ENCODE results near the gene CSNK1D.
A peak's percentile ranks its signal among the peaks of the same experiment; 100 is the strongest.

CSNK1D gene

DNA sequence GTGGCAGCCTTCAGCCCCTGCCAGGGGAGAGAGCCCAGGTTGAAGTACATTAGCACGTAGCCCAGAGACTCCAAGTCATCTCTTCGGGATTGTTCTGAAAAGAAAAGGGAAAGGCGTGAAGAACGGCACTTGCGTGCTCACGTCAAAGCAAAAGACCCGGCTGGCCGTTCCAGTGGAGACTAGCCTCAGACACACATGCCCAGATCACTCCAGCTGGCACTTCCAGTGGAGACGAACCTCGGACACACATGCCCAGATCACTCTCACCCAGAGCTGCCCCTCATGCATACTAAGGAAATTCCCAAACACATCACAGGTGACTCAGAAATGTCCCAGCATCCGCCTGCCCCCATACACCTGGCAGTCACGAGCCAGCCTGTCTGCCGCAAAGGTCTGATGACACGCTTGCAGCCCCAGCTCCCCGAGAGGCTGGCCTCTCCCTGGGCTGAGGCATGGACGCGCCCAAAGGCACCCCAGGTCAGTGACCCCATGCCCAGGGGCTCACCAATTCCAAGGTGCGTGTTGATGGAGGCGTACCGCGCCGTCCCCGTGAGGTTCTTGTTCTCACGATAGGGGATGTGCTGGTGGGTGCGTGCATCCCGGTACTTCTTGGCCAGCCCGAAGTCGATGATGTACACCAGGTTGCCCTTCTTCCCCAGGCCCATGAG, 20.9 kb downstream of the CSNK1D start:
- ChIA-PET POLR2A (ENCODE audit: low non-redundant PET) (no interaction called here), CTCF (no interaction called here)
- H3K27ac ChIP-seq = peak overlapping the region; percentile 99

DNA sequence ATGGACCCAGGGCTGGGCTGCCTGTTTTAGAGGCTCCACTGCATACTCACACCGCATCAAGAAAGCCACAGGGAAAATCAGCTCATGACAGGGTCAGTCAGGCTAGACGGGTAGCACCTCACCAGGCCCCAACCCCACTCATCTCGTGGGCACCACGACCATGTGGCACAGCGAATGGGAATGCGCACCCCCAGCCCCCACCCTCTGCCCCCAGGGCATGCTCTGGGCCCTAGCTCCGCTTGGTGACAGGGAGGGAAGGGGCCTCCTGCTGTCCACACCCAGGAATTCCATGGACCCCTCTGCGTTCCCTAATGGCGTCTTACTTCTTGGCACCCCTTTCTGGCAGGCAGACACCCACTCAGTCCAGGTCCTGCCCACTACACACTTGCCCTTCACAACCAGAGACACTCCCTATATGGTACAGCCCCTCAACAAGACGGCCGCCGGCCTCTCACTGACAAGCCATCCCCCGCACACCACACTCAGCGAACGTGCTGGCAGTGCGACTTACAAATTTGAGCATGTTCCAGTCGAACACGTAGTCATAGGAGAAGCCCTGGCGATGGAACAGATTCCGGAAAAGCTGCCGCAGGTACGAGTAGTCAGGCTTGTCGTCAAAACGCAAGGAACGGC, 22.5 kb downstream of the CSNK1D start:
- DNase-seq (ENCODE audit: low spot score) = no peak
- peak overlapping the region; percentile 99 for H3K27ac ChIP-seq
- ChIA-PET POLR2A (ENCODE audit: low non-redundant PET) (no interaction called here), CTCF (interaction anchor here (0.6 kb wide), 2 partner anchors 46 to 72 kb away, joined by 3 to 4 read pairs; no protein-coding TSS in a partner anchor)
- TF ChIP-seq, protein P1, sequence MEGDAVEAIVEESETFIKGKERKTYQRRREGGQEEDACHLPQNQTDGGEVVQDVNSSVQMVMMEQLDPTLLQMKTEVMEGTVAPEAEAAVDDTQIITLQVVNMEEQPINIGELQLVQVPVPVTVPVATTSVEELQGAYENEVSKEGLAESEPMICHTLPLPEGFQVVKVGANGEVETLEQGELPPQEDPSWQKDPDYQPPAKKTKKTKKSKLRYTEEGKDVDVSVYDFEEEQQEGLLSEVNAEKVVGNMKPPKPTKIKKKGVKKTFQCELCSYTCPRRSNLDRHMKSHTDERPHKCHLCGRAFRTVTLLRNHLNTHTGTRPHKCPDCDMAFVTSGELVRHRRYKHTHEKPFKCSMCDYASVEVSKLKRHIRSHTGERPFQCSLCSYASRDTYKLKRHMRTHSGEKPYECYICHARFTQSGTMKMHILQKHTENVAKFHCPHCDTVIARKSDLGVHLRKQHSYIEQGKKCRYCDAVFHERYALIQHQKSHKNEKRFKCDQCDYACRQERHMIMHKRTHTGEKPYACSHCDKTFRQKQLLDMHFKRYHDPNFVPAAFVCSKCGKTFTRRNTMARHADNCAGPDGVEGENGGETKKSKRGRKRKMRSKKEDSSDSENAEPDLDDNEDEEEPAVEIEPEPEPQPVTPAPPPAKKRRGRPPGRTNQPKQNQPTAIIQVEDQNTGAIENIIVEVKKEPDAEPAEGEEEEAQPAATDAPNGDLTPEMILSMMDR (conservative IDR thresholded peaks at IDR 0.05; ENCODE audit: low read depth) = no peak

More for the DNA sequence above, 20.9 kb downstream of the CSNK1D start:
- no peak for DNase-seq (ENCODE audit: low spot score)
- TF ChIP-seq, protein P1 (conservative IDR thresholded peaks at IDR 0.05; ENCODE audit: low read depth) = no peak

DNA sequence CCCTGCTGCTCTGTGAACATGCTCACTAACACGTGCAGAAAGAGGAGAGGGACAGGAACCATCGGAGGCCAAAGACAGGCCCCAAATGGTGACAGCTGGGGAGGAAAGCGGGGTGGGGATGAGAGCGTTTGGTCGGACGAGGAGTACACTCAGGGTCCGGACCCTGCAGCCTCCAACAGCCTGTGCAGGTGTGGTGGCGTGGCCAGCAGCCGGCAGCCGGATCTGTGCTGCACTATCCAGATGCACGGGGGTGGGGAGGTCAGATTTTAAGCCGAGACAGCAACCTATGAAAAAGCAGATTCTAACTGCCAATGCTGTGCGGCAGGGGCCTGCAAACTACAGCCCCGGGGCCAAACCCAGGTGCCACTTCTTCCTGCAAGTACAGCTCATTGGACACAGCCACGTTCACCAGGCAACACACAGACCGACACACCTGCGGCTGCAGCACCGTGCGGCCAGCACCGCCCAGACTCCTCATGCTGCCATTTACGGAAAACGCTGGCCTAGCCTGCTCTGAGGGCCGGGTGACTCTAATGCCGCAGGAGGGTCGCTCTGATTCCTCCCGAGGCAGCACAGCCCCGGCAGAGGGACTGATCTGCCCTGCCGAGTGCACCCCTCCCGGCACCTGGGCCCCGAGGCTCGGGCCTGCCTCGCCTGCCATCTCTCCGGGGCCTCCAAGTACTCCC, 23.5 kb downstream of the CSNK1D start:
- TF ChIP-seq, protein P1 (conservative IDR thresholded peaks at IDR 0.05; ENCODE audit: low read depth) = no peak
- DNase-seq (ENCODE audit: low spot score) = no peak
- CTCF ChIA-PET = interaction anchor here (0.6 kb wide), 1 partner anchor 47 kb away, joined by 3 read pairs; no protein-coding TSS in a partner anchor
- POLR2A ChIA-PET (ENCODE audit: low non-redundant PET) = no interaction called here
- H3K27ac ChIP-seq = peak overlapping the region; percentile 99

DNA sequence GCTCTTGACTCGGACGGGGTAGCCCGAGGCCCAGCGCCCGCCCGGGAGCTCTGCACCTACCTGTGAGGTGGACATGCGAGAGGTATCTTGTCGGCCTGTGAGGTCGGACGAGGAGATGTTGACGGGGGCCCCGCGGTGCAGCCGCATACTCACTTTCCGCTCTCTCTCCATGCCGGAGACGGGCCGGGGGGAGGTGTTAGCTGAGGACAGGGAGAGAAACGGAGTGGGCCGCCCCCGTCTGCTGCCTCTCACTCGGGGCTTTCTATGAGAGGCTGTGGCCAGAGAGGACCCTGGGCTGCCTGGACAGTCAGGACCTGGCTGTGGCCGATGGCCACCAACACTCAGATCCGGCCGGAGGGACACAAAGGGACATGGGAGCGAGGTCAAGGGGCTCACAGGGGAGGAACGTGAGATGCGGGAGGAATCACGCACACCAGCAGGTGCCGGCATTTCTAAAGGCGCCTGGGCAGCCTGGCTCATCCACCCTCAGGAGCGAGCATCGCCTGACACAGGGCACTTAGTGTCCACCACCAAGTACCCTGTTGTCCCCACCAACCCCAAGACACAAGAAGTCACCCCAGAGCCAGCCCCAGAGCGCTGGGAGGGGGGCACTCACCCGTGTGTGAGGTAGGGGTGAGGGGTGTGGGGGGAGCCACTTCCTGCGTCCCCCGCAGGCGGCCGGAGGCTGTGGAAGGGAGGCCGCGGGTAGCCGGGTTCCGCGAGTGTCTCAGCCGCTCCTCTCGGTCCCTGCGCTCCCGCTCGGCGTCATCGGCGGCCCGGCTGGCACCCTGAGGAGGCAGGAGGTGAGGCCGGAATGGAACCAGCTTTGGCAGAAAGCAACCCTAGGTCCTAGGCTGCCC, 24.5 kb downstream of the CSNK1D start:
- DNase-seq (ENCODE audit: low spot score) = no peak
- peak overlapping the region; percentile 99 for H3K27ac ChIP-seq
- POLR2A ChIA-PET (ENCODE audit: low non-redundant PET) = no interaction called here
- CTCF ChIA-PET = no interaction called here
- TF ChIP-seq, protein P1 (conservative IDR thresholded peaks at IDR 0.05; ENCODE audit: low read depth) = no peak

DNA sequence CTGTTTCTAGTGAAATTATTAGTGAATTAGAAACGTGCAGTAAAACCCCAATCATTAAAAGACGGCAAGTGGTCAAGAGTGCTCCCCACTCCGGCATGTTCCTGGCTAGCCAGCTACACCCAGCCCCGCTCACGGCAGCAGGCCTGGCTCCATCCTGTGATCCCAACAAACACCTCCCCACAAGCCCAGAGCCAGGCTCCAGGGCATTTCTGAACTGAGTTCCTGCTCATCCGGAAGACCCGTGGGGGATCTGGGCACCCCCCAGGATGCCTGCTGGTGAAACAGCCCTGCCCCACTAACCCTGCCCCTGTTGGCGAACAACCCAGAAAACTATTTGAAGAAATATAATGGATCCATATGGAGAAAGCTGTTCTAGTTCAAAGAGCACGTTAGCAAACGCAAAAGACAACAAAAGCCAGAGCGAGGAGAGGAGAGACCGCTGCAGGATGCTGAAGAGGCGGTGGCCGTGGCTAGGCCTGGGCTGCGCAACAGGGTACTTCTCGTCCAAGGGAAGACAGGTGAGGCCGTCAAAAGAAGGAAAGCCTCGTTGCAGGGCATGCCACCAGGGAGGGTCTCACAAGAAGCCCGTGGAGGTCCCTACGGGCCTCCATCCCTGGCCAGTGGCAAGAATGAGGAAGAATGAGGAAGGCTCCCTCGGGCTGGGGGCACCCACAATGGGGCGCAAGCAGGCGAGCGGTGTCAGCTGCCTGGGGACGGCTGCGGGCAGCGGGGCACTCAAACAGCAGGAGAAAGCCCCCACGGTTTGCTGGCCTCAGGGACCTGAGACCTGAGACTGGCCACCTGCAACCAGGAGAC, 25.4 kb downstream of the CSNK1D start:
- TF ChIP-seq, protein P1 (conservative IDR thresholded peaks at IDR 0.05; ENCODE audit: low read depth) = no peak
- H3K27ac ChIP-seq = peak overlapping the region; percentile 99
- POLR2A ChIA-PET (ENCODE audit: low non-redundant PET) = no interaction called here
- no peak for DNase-seq (ENCODE audit: low spot score)
- CTCF ChIA-PET = no interaction called here

Measured in RWPE1 (cell line).